HG03060 (cell line): ENCODE data around the gene WSCD2.

Experiments
- ATAC-seq: cut with Tn5 transposase; IDR thresholded peaks from one replicate; pipeline ENCODE4 v1.9.1; 2021; ENCODE audit warnings: low read depth, moderate number of reproducible peaks; ENCODE audit not compliant: unreplicated experiment

WSCD2 gene

GRCh38 chr12:108226866-108227265 is 97.8 kb downstream of the WSCD2 start:
- no peak for ATAC-seq

- no peak for ATAC-seq
Observed at GRCh38 chr12:108228746-108229145, 99.7 kb downstream of the WSCD2 start.

DNA sequence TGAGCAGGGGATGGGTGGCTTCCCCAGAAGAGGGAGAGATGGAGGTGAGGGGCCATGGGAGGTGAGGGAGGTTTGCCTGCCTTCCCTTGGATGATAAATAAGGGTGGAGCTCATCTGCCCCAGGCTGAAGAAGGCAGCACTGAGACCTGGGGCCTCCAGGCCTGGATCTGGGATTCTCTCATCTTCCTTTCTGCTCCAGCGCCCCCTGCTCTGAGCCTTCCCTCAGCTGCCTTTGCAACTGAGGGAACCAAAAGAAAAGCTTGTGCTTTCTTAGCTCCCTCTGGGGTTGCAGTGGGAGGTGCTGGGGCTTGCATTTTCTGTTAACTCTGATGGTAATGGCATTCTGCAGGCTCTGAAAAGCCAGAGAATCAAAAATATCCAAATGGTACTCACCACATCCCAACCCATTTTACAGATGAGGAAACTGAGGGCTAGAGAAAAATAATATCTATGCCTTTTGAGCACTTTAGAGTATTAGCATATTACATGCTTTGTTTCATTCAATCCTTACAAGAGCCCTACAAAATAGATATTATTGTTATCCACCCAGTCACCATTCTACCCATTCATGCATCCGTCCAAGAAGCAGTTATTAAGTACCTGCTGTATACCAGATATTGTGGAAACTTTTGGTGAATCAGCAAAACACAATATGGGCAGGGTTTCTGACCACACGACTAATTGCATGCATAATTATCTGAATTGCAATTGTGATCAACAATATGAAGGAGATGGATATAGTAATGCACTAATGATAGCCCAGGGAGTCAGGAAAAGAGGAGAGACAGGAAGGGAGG is 102.2 kb downstream of the WSCD2 start:
- ATAC-seq, result no peak

GRCh38 chr12:108231909-108232434 is 102.9 kb downstream of the WSCD2 start:
- no peak for ATAC-seq

DNA sequence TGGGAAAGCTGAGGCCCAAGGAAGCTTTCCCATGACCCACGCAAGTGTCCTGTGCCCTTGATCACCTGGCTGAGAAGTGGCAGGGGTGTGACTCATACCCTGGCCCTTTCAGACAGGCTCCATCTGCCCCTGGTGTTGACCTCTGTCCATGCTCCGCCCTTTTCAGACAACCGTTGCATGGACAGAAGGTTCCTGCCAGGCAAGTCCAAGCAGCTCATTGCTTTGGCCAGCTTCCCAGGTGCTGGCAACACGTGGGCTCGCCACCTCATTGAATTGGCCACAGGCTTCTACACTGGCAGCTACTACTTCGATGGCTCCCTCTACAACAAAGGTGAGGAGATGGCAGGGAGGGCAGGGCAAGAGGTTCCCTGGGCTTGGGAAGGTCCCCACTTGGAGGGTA is 103.5 kb downstream of the WSCD2 start:
- no peak for ATAC-seq

DNA sequence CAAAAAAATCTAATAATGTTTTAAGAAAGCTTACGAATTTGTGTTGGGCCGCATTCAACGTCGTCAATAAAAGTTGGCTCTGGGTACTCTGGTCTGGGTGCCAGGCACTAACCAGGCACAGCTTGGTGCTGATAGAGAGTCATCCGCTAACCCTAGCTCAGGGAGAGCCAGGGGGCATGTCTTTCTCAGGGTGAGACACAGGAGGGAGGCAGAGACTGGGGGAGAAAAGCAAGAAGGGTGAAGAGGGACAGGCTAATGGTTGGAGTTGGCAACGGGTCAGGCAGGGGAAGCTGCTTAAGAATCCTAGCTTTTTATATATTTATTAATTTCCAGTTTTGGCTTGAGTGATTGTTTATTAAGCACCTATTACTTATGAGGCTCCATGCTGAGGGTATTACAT is 105.1 kb downstream of the WSCD2 start:
- ATAC-seq, result no peak

- no peak for ATAC-seq
Observed at GRCh38 chr12:108235197-108235984, 106.3 kb downstream of the WSCD2 start.

DNA sequence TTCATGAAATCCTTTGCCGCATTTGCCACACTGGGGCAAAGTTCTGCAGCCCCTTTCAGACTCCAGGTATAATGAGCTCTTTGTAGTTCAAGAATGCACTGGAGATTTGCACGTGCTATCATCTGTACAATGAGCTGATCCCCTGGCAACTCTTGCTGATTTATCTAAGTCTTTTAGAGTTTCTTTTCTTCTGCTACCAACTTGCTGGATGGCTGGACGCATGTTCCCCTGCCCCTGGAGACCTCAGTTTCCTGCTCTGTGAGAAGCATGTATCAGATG is 106.8 kb downstream of the WSCD2 start:
- ATAC-seq, result no peak

DNA sequence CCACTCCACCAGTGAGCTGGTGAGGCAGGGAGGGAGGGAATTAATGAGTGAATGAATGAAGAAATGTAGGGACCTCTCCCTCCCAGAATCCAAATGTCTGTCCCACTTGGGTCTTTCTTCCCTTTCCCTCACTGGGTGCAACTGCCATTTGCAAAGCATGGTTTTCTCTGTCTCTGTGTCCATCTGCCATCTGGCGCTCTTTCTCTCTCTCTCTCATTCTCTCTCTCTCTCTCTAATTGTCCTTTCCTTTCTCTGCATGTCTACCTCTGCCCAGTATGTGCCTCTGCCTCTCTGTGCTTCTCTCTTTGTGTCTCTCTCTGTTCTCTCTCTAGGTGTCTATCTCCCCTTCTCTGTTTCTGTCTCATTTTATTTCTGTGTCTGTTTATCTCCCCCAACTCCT is 107.3 kb downstream of the WSCD2 start:
- ATAC-seq, result no peak

GRCh38 chr12:108237272-108237671 is 108.2 kb downstream of the WSCD2 start:
- no peak for ATAC-seq

DNA sequence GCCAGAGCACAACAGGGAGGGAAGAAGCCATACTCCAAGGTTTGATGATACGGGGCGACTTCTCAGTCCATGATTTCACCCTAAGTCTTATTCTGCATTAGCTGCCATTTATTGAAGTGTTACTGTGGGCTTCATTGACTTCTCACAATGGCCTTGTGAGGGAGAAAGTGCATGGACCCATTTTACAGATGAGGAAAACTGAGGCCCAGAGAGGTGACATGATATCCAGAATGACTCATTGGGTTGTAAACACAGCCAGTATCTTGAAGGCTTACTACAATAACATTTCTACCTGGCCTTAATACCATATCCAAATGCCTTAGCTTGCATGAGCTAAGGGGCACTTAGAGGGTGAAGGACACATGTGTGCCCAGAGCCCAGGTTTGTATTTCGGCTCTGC is 109.4 kb downstream of the WSCD2 start:
- ATAC-seq, result no peak

DNA sequence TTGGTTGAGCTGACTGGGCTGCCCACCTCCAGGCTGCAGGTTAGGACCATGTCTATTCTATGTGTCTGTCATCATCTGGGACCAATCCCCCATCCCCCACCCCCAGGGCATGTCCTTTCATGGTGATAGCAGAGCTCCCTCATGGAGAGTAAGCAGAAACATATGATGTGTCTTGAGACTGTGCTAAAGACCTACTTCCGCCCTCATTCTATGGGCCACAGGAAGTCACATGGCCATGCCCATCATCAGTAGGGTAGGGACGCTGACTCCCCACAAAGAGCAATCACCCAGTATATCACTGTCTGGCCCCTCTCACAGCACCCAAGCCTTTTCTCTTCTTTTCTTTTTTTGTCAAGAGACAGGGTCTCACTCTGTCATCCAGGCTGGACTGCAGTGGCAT is 110.3 kb downstream of the WSCD2 start:
- ATAC-seq, result no peak

DNA sequence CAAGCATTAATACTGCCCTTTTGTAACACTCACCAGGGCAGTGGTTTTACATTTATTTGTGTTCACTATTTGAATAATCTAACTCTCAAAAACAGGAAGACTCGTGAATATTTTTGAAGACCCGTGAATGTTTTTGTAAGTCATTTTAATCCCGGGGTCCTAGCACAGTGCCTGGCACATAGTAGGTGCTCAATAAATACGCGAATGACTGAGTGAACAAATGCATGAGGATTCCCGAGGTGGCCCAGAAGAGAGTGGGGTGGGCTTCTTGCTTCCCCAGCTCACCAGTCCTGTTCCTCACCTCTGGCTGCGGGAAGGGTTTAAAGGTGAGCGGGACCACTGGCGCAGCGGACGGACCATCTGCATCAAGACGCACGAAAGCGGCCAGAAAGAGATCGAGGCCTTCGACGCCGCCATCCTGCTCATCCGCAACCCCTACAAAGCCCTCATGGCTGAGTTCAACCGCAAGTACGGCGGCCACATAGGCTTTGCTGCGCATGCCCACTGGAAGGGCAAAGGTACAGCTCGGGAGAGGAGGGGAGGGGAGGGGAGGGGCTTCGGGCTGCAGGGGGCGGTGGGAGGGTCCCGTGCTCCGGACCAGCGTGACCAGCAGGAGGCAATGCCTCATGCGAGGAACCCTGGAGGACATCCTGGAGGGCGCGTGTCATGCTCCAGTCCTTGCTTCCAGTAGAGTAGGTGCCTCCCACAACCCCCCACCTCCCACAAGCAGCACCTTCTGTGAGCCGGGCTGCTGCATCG is 111.1 kb downstream of the WSCD2 start:
- no peak for ATAC-seq

DNA sequence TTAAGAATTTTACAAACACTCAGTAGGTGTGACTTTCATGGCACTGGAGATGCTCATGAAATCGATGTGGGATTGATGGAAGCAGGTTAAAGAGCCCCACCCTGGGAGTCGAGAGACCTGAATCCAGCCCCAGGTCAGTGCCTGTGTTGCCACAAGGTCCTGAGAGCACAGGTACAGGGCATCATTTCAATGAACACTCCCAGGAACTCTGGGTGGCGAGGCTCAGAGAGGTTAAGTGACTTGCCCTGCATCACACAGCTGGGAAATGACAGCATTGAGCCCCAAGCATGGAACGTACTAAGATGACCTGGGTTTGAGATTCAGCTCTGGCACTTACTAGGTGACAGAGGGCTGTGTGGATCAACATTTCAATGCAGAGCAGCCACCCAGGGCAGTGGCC is 111.8 kb downstream of the WSCD2 start:
- no peak for ATAC-seq

DNA sequence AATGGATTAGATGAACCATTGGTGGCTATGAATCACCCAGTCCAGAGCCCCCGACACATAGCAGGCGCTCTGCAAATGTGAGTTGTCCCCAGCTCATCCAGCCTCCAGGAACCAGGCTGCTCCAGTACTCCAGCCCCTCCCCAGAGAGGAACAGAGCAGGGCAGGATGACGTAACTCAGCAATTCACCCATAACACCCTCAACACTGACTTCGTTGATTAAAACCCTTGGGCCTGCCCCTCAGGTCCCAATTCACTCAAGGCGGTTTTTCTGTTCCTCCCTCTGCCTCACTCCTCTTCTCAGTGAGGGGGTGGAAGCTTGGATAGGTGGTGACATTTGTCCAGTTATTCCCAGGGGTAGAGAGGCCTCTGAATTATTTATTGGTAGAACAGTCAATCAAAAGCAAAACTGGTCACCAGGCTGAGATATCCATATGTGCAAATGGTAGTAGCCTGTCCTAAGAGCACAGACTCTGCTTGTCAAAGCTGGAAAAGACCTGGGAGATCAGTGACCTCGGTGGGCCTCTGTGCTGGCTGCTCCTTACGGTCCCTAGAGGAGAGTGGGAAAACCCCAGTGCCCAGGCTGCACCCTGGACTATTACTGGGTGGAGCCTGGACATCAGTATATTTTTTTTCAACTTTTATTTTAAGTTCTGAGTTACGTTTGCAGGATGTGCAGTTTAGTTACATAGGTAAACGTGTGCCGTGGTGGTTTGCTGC is 113.1 kb downstream of the WSCD2 start:
- no peak for ATAC-seq

DNA sequence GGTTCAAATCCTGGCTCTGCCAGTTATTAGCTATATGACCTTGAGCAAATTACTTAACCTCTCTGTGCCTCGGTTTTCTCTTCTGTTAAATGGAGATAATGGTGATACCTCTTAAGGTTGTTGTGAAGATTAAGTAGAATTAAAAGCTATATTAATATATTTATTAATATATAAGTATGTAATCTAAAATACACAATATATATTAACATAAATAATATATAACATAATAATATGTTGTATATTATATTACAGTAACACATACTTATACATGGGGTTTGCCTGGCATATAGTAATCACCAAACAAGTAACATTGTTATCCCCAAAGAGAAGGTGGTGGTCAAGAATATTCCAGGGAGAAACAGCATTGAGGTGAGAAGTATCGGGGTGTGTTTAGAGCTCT is 118.0 kb downstream of the WSCD2 start:
- no peak for ATAC-seq

DNA sequence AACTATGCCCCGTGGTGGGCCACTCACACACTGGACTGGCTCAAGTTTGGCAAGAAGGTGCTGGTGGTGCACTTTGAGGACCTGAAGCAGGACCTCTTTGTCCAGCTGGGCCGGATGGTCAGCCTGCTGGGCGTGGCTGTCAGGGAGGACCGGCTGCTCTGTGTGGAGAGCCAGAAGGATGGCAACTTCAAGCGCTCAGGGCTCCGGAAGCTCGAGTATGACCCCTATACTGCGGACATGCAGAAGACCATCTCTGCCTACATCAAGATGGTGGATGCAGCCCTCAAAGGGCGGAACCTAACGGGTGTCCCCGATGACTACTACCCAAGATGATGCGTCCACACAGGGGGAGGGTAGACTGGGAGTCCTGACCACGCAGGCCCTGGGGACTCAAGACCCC is 118.9 kb downstream of the WSCD2 start:
- ATAC-seq, result no peak

DNA sequence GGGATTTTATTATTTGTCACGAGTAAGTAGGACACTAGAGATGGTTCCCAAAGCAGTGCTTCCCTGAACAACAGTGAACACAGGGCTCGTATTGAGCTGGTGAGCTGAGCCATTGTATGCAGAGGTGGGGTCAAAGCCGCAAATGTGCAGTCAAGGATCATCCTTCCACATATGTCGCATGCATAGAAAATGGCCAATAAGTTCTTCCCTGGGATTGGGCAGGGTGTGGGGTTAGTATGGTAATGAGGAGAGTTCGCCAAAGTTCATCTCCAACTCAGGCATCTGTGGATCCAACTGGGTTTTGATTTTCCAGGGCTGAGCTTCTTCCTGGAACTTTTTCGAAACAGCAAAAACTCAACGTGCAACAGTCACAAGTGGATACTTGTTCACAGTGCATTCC is 123.4 kb downstream of the WSCD2 start:
- no peak for ATAC-seq

DNA sequence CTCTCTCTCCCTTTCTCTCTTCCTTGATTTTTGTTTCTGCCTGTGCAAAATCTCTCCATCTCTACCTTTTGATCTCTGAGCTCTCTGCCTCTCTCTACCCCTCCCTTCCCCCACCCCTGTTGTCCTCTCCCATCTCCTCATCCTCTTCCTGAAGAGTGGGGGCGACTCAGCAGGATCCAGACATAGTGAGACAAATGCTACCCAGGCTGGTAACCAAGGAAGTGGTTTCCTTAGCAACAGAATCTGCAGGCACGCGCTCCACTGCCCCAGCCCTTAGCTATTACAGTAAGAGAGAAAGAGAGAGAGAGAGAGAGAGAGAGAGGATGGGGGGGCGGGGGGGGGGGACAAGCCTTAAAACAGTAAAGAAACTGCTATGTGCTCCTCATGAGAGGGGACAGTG is 124.5 kb downstream of the WSCD2 start:
- no peak for ATAC-seq

DNA sequence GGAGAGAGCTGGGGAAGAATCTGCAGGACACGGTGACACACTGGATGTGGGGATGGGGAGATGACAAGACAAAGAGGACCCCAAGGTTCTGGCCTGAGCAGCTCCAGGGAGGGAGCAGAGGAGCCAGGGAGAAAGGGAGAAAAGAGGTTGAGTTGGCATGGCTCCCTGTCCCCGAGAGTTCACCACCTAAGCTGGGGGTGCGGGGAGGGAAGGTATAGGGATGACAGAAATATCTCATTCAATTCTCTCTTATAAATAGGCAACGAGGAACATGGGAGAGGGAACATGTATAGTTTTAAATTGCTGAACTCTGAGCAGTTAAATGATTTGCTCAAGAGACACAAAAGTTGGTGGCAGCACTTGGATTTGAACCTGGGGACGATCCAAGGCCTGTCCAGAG is 124.9 kb downstream of the WSCD2 start:
- ATAC-seq, result no peak
